Ovary (tissue), 9 donors: ENCODE results near the gene COL5A1. TPM values are rescaled to one million over a fixed set of nuclear protein-coding genes. Genes with fewer than 3 reads are reported as not detected.

Source experiments
- DNase-seq, 5 donors: peaks; one replicate each; pipeline ENCODE4 v3.0.0-alpha.2; 2019 to 2020
- H3K27ac ChIP-seq, 2 donors: fragments of 200-600 bp; one replicate each; pipeline versions ENCODE4 v1.5.1 to v1.8.0; 2019 to 2022
- H3K27me3 ChIP-seq: fragments of 200-600 bp; one replicate; pipeline ENCODE4 v1.8.0; 2022
- H3K36me3 ChIP-seq: fragments of 200-600 bp; sonication (generic); one replicate; pipeline ENCODE4 v1.5.1; 2019
- H3K4me1 ChIP-seq: one replicate; pipeline ENCODE4 v1.8.1; 2013; ENCODE audit warnings: mild to moderate bottlenecking, moderate library complexity; ENCODE audit not compliant: insufficient read depth
- H3K4me3 ChIP-seq: fragments of 200-600 bp; sonication (generic); one replicate; pipeline ENCODE4 v1.5.1; 2017
- H3K9me3 ChIP-seq, 2 donors: fragments of 200-600 bp in 1 of 2; sonication (generic) in 1 of 2; one replicate each; pipeline versions ENCODE4 v1.5.1 to v1.8.1; 2013 to 2019; ENCODE audit warnings: mild to moderate bottlenecking in 1 of 2, moderate library complexity in 1 of 2
- EP300 ChIP-seq: sonication (generic); formaldehyde crosslinking; IDR thresholded peaks from one replicate; pipeline ENCODE4 v1.6.1; 2017; ENCODE audit warnings: antibody characterized with exemption
- POLR2A ChIP-seq: fragments of 450-650 bp; IDR thresholded peaks from one replicate; pipeline ENCODE4 v1.6.1; 2017; ENCODE audit warnings: antibody characterized with exemption, mild to moderate bottlenecking, moderate library complexity
- WGBS, 3 donors: extraction: QIAGEN DNeasy Blood & Tissue Kit in 1 of 3; methylation state at CpG; one replicate each; pipeline versions ENCODE4 v1.1.5 to v1.1.7; 2013 to 2017; 5-methylcytosine and 5-hydroxymethylcytosine counted together
- intact Hi-C, 4 donors: fragments of 100-400 bp; cut with DNase I; formaldehyde crosslinking; loops; one replicate each; pipeline versions ENCODE4 v1.11.0 to v1.15.1; 2022 to 2023
- polyA plus RNA-seq, 2 donors: library from polyadenylated mRNA; stranded (reverse); fragments of 200-250 nt in 1 of 2; fragments of 350-450 nt in 1 of 2; fragmentation: Illumina TruSeq in 1 of 2; extraction: RNeasy Lipid Tissue Mini Kit (QIAGEN cat#74804) in 1 of 2; gene quantifications; one replicate each; pipeline ENCODE4 v1.2.3, GENCODE V29; 2013 to 2014
- total RNA-seq, 7 donors: library from RNA; depleted of rRNA in 2 of 7; stranded (reverse); fragments of >200 nt in 2 of 7; fragmentation: NEBNext Ultra II Directional in 3 of 7; extraction: Animal tissue kit (Norgen Biotek cat#: 25700) in 3 of 7; gene quantifications; one replicate each; pipeline versions ENCODE4 v1.1.0 to v1.2.4, GENCODE V29; 2016 to 2023
- TF ChIP-seq, protein P1 (sequence below), 3 donors: fragments of 450-650 bp in 2 of 3; fragments of 200-600 bp in 1 of 3; IDR thresholded peaks; one replicate each; pipeline versions ENCODE4 v1.5.1 to v1.8.0; 2016 to 2022; ENCODE audit warnings: antibody characterized with exemption in 3 of 3, mild to moderate bottlenecking in 1 of 3
- donor health status: DM: no; HTN: no; CAD: no; lungs with moderate emphysema.
- donor health status: DM: no; HTN: no; CAD: no.
- donor health status: Bipolar disorder and iron deficiency.
- donor health status: DM: yes; HTN: yes; CAD: no.
- donor health status: DM: no; HTN: no; CAD: no.
- donor health status: DM: yes; HTN: yes; CAD: no.

Gene COL5A1
- total and polyA plus RNA-seq, 9 donors: 28.1 to 117 (median 54.6) TPM

DNA sequence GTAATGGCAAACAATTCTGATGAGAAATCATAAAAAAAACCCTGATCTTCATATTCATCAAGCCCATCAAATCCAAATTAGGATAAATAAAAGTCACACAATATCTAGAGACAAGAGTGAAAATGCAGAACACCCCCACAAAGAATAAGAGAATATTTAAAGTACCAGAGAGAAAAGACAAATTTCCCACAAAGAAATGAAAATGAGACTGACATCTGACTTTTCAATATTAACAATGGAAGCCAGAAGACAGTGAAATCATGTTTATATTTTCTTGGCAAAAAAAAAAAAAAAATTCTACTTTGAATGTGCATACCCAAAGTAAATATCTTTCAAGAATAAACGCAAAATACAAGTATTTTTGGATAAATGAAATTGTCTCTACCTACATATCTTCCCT lies 28.9 kb upstream of the COL5A1 start:
- H3K27me3 ChIP-seq: no peaks in the 10 kb centered on the region
- no peaks in the 10 kb centered on the region for H3K4me1 ChIP-seq
- DNase-seq: no peak
- H3K4me3 ChIP-seq: no peak overlapping the region
- whole genome bisulfite sequencing, 3 donors: 56 to 72% (median 63%) methylated on average over 1 of the region's 1 CpG
- H3K27ac ChIP-seq: no peak overlapping the region
- intact Hi-C loops: no loop called here
- H3K9me3 ChIP-seq: no peaks in the 10 kb centered on the region
- no peaks in the 10 kb centered on the region for H3K36me3 ChIP-seq
- TF ChIP-seq POLR2A: no peak

DNA sequence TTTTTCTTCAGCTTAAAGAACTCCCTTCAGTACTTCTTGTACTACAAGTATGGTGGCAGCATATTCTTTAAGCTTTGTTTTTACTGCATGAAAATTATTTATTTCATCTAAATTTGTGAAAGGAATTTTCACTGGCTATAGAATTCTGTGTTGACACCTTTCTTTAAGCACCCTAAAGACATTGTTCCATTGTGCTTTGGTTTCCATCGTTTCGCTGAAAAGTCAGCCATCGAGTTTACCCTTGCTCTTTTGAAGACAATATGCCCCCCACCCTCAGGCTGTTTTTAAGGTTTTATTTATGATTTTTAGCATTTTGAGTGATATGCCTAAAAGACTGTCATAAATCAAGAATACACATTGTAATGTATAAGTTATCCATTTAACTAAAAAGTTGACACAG lies 27.3 kb upstream of the COL5A1 start:
- 93 to 97% (median 95%) methylated on average over 3 of the region's 3 CpGs for WGBS, 3 donors
- TF ChIP-seq, protein P1, sequence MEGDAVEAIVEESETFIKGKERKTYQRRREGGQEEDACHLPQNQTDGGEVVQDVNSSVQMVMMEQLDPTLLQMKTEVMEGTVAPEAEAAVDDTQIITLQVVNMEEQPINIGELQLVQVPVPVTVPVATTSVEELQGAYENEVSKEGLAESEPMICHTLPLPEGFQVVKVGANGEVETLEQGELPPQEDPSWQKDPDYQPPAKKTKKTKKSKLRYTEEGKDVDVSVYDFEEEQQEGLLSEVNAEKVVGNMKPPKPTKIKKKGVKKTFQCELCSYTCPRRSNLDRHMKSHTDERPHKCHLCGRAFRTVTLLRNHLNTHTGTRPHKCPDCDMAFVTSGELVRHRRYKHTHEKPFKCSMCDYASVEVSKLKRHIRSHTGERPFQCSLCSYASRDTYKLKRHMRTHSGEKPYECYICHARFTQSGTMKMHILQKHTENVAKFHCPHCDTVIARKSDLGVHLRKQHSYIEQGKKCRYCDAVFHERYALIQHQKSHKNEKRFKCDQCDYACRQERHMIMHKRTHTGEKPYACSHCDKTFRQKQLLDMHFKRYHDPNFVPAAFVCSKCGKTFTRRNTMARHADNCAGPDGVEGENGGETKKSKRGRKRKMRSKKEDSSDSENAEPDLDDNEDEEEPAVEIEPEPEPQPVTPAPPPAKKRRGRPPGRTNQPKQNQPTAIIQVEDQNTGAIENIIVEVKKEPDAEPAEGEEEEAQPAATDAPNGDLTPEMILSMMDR (IDR thresholded peaks at IDR 0.05): no peak
- TF ChIP-seq EP300 (no peak), POLR2A (no peak)
- Histone ChIP-seq H3K9me3 (no peaks in the 10 kb centered on the region), H3K36me3 (no peaks in the 10 kb centered on the region), H3K4me3 (no peak overlapping the region), H3K27ac (no peak overlapping the region), H3K27me3 (no peaks in the 10 kb centered on the region), H3K4me1 (no peaks in the 10 kb centered on the region)
- intact Hi-C loops: no loop called here
- DNase-seq: no peak

DNA sequence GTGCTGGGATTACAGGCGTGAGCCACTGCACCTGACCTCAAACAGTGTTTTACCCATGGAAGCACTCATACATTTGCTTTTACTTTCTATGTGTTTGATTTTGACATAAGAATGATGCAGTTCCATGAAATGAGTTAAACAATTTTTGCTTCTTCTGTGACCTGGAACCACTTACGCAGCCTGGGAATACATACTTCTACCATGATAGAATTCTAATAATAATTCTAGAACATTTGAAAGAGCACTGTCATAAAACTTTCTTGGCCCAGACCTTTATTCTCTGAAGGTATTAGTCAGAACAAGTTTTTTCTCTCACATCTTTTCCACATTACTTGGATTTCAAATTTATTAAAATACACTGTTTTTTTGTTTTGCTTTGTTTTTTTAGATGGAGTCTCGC lies 25.3 kb upstream of the COL5A1 start:
- no peaks in the 10 kb centered on the region for H3K9me3 ChIP-seq
- H3K36me3 ChIP-seq: no peaks in the 10 kb centered on the region
- no peak overlapping the region for H3K27ac ChIP-seq
- H3K4me1 ChIP-seq: no peaks in the 10 kb centered on the region
- intact Hi-C loops: no loop called here
- no peak overlapping the region for H3K4me3 ChIP-seq
- WGBS, 3 donors: 87 to 94% (median 89%) methylated on average over 3 of the region's 3 CpGs
- TF ChIP-seq, protein P1 (IDR thresholded peaks at IDR 0.05): no peak
- TF ChIP-seq POLR2A: no peak
- DNase-seq: no peak
- H3K27me3 ChIP-seq: no peaks in the 10 kb centered on the region

DNA sequence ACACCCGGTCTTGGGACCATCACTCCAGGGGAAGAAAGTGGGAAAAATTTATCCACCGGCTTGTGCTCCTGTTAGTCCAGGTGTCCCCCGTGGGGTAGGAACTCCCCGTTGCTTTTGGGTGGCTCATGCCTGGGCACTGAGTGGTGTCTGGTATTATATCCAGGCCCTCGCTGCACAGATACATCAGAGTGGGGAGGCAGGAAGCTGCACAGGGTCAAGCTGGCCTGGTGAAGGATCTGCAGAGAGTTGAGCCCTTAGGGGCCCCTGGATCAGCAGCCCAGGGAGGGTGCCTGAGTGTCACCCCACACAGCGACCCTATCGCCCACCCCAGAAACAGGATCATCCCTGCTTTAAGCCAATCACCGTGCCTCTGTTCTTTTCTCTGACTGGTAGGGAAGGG lies 24.4 kb upstream of the COL5A1 start:
- Histone ChIP-seq H3K27me3 (no peaks in the 10 kb centered on the region), H3K36me3 (no peaks in the 10 kb centered on the region), H3K9me3 (no peaks in the 10 kb centered on the region), H3K4me3 (no peak overlapping the region), H3K27ac (no peak overlapping the region), H3K4me1 (no peaks in the 10 kb centered on the region)
- DNase-seq: peak in 1 of 5 donors; percentile 1
- TF ChIP-seq, protein P1 (IDR thresholded peaks at IDR 0.05): no peak
- WGBS, 3 donors: 88 to 96% (median 90%) methylated on average over 8 of the region's 8 CpGs
- intact Hi-C loops: no loop called here

DNA sequence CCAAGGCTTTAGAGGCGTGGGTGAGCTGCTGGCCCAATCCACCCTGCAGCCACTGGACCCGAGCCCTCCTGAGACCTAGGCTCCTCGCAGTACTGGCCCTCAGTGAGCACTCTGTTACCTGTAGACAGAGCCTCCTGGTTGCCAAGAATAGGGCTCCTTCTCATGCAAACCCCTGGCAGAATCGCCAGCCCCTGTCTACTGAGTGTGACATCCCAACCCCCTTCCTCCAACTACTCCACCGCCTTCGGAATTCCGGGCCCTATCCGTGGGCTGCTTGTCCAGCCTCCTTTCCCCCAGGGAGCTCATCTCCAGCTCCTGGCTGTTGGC lies 23.8 kb upstream of the COL5A1 start:
- TF ChIP-seq, protein P1 (IDR thresholded peaks at IDR 0.05): no peak
- TF ChIP-seq POLR2A (no peak), EP300 (no peak)
- H3K4me3 ChIP-seq: no peak overlapping the region
- H3K27me3 ChIP-seq: no peaks in the 10 kb centered on the region
- peak in 1 of 5 donors; percentile 10 for DNase-seq
- H3K36me3 ChIP-seq: no peaks in the 10 kb centered on the region
- 64 to 72% (median 64%) methylated on average over 8 of the region's 8 CpGs for WGBS, 3 donors
- no peak overlapping the region for H3K27ac ChIP-seq
- intact Hi-C loops: no loop called here
- H3K4me1 ChIP-seq: no peaks in the 10 kb centered on the region
- H3K9me3 ChIP-seq: no peaks in the 10 kb centered on the region
